GM10248 (cell line): ENCODE measurements around the gene ACOX3.

Experiments used
- CTCF ChIA-PET: fragments of 300-600 bp; sonication (Branson Sonifier 250); formaldehyde crosslinking; extraction: SDS; loops from one replicate; lab custom pipeline; 2021; ENCODE audit warnings: antibody characterized with exemption; lab: Yijun Ruan, JAX
- POLR2A ChIA-PET: fragments of 350-650 bp; sonication (Branson Sonifier 250); formaldehyde crosslinking; extraction: SDS; loops from one replicate; lab custom pipeline; 2020; ENCODE audit warnings: antibody characterized with exemption; lab: Yijun Ruan, JAX
- DNase-seq: peaks from one replicate; pipeline ENCODE4 v3.0.0; 2012; ENCODE audit errors: extremely low spot score
- CTCF ChIP-seq: IDR thresholded peaks from 2 replicates; pipeline ENCODE4 v1.5.1; 2012; ENCODE audit warnings: mild to moderate bottlenecking, low read depth; ENCODE audit errors: extremely low read depth, missing control alignments, control extremely low read depth

ACOX3 gene

DNA sequence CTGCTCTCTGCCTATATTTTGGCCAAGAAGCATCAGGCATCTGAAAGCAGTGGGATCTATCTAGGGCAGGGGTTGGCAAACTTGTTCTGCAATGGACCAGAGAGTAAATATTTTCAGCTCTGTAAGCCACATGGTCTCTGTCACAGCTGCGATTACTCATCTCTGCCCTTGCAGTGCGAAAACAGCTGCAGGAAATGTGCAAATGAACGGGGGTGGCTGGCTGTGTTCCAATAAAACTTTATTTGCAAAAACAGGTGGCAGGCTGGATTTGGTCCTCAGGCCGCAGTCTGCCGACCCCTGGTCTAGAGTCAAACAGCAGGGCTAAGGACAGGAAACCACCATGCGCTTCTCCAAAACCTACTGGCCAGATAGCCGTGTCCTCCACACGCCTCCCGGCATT, 48.6 kb downstream of the ACOX3 start:
- DNase-seq = peak; percentile 57
- POLR2A ChIA-PET = interaction anchor here (0.7 kb wide), 1 partner anchor 36 kb away, joined by 3 read pairs; no protein-coding TSS in a partner anchor
- CTCF ChIA-PET = interaction anchor here (0.7 to 4.9 kb wide), 5 partner anchors 9 to 150 kb away, joined by 3 to 27 read pairs (median 4); no protein-coding TSS in a partner anchor
- no peak for TF ChIP-seq CTCF

DNA sequence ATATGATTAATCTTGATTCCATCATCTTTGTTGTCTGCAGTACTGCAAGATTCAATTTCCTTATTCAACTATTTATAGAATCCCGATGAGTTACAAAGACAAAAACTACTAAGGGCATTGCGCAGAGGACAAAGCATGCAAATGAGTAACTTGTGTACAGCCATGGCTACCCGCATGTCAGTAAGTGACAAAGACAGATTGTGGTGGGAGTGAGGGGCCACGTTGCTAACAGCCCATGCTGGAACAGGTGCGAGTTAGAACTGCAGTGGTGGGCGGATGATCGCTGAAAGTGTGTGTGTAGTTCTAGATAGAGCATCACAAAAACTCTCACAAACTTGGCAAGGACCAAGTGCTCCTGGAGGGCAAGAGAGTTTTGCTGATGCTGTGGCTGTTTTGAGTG, 49.5 kb downstream of the ACOX3 start:
- ChIA-PET CTCF (interaction anchor here (4.9 kb wide), 1 partner anchor 12 kb away, joined by 27 read pairs; no protein-coding TSS in a partner anchor), POLR2A (no interaction called here)
- no peak for TF ChIP-seq CTCF

GRCh38 chr4:8390577-8390976, 49.9 kb downstream of the ACOX3 start:
- POLR2A ChIA-PET = no interaction called here
- no peak for DNase-seq
- CTCF ChIA-PET = interaction anchor here (3.0 to 4.9 kb wide), 2 partner anchors 12 to 17 kb away, joined by 7 to 27 read pairs; no protein-coding TSS in a partner anchor
- TF ChIP-seq CTCF = no peak

More for the DNA sequence above, 49.5 kb downstream of the ACOX3 start:
- no peak for DNase-seq

- CTCF ChIA-PET = interaction anchor here (1.5 to 4.9 kb wide), 3 partner anchors 9 to 19 kb away, joined by 3 to 27 read pairs (median 7); no protein-coding TSS in a partner anchor
- POLR2A ChIA-PET = no interaction called here
- no peak for TF ChIP-seq CTCF
These were observed 52.0 kb downstream of the ACOX3 start for GRCh38 chr4:8388528-8388870.

DNA sequence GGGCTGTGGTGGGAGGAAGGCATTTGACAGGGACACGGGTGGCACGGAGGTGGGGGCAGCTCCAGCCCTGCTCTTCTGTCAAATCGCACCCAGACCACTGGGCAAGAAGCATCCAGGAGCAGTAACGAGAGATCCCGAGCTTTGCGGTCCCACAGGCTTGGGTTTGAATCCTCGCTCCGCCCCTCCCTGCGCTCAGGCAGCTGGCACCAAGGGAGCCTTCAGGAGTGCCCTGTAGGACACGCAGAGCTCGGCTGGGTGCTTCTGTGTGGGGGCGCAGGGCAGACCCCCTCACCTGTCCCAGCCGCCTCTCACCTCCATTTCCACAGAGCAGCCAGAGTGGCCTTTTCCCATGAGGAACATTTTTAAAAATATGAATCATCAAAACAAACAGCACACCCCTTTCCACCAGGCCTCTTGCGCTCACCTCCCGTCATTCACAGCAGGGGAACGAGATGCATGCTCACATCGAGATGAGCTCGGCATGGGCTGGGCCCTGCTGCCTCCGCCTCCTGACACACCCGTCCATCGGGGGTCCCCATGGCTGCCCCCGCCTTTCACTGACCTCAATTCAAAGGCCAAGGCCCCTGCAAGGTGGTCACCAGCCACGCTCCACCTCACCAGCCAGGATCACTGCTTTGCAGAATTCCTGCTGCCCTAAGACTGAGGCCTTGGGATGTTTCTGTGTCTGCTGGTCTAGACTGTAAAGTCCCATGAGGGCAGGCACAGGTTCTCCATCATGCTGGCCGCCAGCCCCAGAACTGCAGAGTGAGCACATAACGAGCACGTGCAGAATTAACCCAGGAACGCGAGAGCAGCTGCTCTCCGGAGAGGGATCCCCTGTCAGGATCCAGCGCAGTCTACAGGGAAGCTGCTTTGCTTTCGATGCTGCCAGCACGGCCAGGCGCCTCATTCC, 52.7 kb downstream of the ACOX3 start:
- no peak for TF ChIP-seq CTCF
- CTCF ChIA-PET = interaction anchor here (1.5 to 4.9 kb wide), 3 partner anchors 9 to 20 kb away, joined by 3 to 27 read pairs (median 7); no protein-coding TSS in a partner anchor
- no peak for DNase-seq
- POLR2A ChIA-PET = no interaction called here

More at GRCh38 chr4:8388528-8388870, 52.0 kb downstream of the ACOX3 start:
- DNase-seq = no peak

- POLR2A ChIA-PET = no interaction called here
- CTCF ChIA-PET = no interaction called here
- TF ChIP-seq CTCF = no peak
- no peak for DNase-seq
These were observed 53.3 kb downstream of the ACOX3 start for GRCh38 chr4:8387194-8387593.
